Measurements from ENCODE around the gene HTR7. TPM values are rescaled to one million over a fixed set of nuclear protein-coding genes. Genes with fewer than 3 reads are reported as not detected.

HTR7 gene
- total and polyA plus RNA-seq, 9 of the 15 experiments (the other 6 are each of a cell fraction or from before 2014, with no cell fraction given), result 0.07 to 0.33 (median 0.18) TPM

GRCh38 chr10:90738885-90739284 lies 119.0 kb downstream of the HTR7 start (continued):
- TF ChIP-seq ZNF408 (CRISPR knock-in tag; IDR thresholded peaks at IDR 0.05; ENCODE audit: low read depth), result no peak
- no peak for TF ChIP-seq JUN (IDR thresholded peaks at IDR 0.05; ENCODE audit: borderline replicate concordance, low read depth, low read length)
- TF ChIP-seq JUN (CRISPR knock-in tag; IDR thresholded peaks at IDR 0.05; ENCODE audit: borderline replicate concordance), result no peak
- TF ChIP-seq ZNF175 (CRISPR knock-in tag; IDR thresholded peaks at IDR 0.05; ENCODE audit: low read depth), result no peak
- no peak for TF ChIP-seq ZNF232 (CRISPR knock-in tag; IDR thresholded peaks at IDR 0.05)
- TF ChIP-seq SRSF1 (IDR thresholded peaks at IDR 0.05; ENCODE audit: low read depth, low read length), result no peak
- TF ChIP-seq ZNF324 (CRISPR knock-in tag; IDR thresholded peaks at IDR 0.05), result no peak
- TF ChIP-seq ELK1 (CRISPR knock-in tag; IDR thresholded peaks at IDR 0.05), result no peak
- TF ChIP-seq KLF6 (CRISPR knock-in tag; IDR thresholded peaks at IDR 0.05; ENCODE audit: borderline replicate concordance), result no peak
- TF ChIP-seq NONO (IDR thresholded peaks at IDR 0.05; ENCODE audit: low read depth in 2 of 2, low read length in 1 of 2), result no peak
- TF ChIP-seq ZNF561 (CRISPR knock-in tag; conservative IDR thresholded peaks at IDR 0.05), result no peak
- no peak for TF ChIP-seq RCOR1 (IDR thresholded peaks at IDR 0.05; ENCODE audit: borderline replicate concordance in 1 of 2, low read depth in 2 of 2, low read length in 2 of 2)
- no peak for TF ChIP-seq ZNF124 (CRISPR knock-in tag; IDR thresholded peaks at IDR 0.05)
- no peak for TF ChIP-seq MXD1 (CRISPR knock-in tag; IDR thresholded peaks at IDR 0.05; ENCODE audit: borderline replicate concordance, poor library complexity, severe bottlenecking)

All from K562 (cell line).